Naive thymus-derived CD8-positive, alpha-beta T cell (primary cell): ENCODE measurements around the gene CASS4. TPM values are rescaled to one million over a fixed set of nuclear protein-coding genes. Genes with fewer than 3 reads are reported as not detected.
A peak's percentile ranks its signal among the peaks of the same experiment; 100 is the strongest.

Experiments used
- ATAC-seq, 2 donors: fragments of 150-1000 bp; cut with Tn5 transposase in 1 of 2; sonication (Bioruptor Pico), chemical (Tn5 transposase) in 1 of 2; 1 replicate in 1 of 2; 2 replicates in 1 of 2; pipeline ENCODE4 v1.10.0; 2021; ENCODE audit warnings: mild to moderate bottlenecking in 2 of 2, moderate library complexity in 2 of 2
- POLR2A ChIA-PET: fragments of 350-600 bp; sonication (Branson Sonifier 250); formaldehyde crosslinking; loops from one replicate; lab custom pipeline; 2021; ENCODE audit warnings: antibody characterized with exemption; lab: Charles Lee
- DNase-seq, 10 donors: peaks; one replicate each; pipeline versions ENCODE4 v3.0.0 to v3.0.0-alpha.2; 2020 to 2022
- H3K27ac Mint-ChIP-seq, 10 donors: one replicate each; pipeline ENCODE4 v1.8.0; 2020 to 2022; ENCODE audit warnings: mild to moderate bottlenecking in 10 of 10, mixed read lengths in 10 of 10, moderate library complexity in 4 of 10, inconsistent platforms in 1 of 10
- H3K27me3 Mint-ChIP-seq, 5 donors: one replicate each; pipeline ENCODE4 v1.8.0; 2021 to 2022; ENCODE audit warnings: mixed read lengths in 5 of 5
- H3K36me3 Mint-ChIP-seq, 3 donors: one replicate each; pipeline ENCODE4 v1.8.0; 2020 to 2022; ENCODE audit warnings: mixed read lengths in 3 of 3, mild to moderate bottlenecking in 2 of 3, inconsistent platforms in 1 of 3
- H3K4me1 Mint-ChIP-seq, 4 donors: one replicate each; pipeline ENCODE4 v1.8.0; 2021 to 2022; ENCODE audit warnings: mixed read lengths in 4 of 4
- H3K4me3 Mint-ChIP-seq, 10 donors: one replicate each; pipeline ENCODE4 v1.8.0; 2020 to 2022; ENCODE audit warnings: mild to moderate bottlenecking in 10 of 10, mixed read lengths in 10 of 10, moderate library complexity in 6 of 10, inconsistent platforms in 1 of 10
- H3K9me3 Mint-ChIP-seq, 9 donors: one replicate each; pipeline ENCODE4 v1.8.0; 2020 to 2022; ENCODE audit warnings: mixed read lengths in 9 of 9, mild to moderate bottlenecking in 3 of 9, inconsistent platforms in 1 of 9, moderate library complexity in 1 of 9
- polyA plus RNA-seq, 3 donors: library from polyadenylated mRNA; unstranded; fragments of 300-500 nt; fragmentation: Illumina TruSeq; gene quantifications; one replicate each; pipeline ENCODE4 v1.2.3, GENCODE V29; 2021
- total RNA-seq, 8 experiments: library from RNA in 2 of 8; stranded (reverse) in 2 of 8; gene quantifications; one replicate each; pipeline ENCODE4 v1.2.3 and lab custom pipeline; 2021 to 2026

CASS4 gene
- total and polyA plus RNA-seq, 5 experiments from 2014 or later: 5.5 to 12.9 (median 11.2) TPM

GRCh38 chr20:56424931-56425330, 12.9 kb downstream of the CASS4 start:
- peaks cover 37 to 82% (median 66%) of the 10 kb centered on the region in 4 donors for H3K4me1 Mint-ChIP-seq
- H3K27ac Mint-ChIP-seq: peak overlapping the region in 7 of 10 donors; percentile 6 to 72 (median 44)

GRCh38 chr20:56426026-56426425, 14.0 kb downstream of the CASS4 start:
- H3K4me3 Mint-ChIP-seq: no peak overlapping the region
- peaks cover 41 to 83% (median 69%) of the 10 kb centered on the region in 4 donors for H3K4me1 Mint-ChIP-seq
- peak overlapping the region in 5 of 10 donors; percentile 9 to 71 (median 37) for H3K27ac Mint-ChIP-seq
- no peaks in the 10 kb centered on the region for H3K9me3 Mint-ChIP-seq
- no peak for DNase-seq
- peaks cover 0 to 20% (median 0%) of the 10 kb centered on the region in 3 donors for H3K36me3 Mint-ChIP-seq
- no peaks in the 10 kb centered on the region for H3K27me3 Mint-ChIP-seq
- ATAC-seq: no peak
- POLR2A ChIA-PET: interaction anchor here (1.5 kb wide), 1 partner anchor 11 kb away, joined by 6 read pairs; no protein-coding TSS in a partner anchor

More at GRCh38 chr20:56424931-56425330, 12.9 kb downstream of the CASS4 start:
- peaks cover 0 to 17% (median 0%) of the 10 kb centered on the region in 3 donors for H3K36me3 Mint-ChIP-seq
- POLR2A ChIA-PET: interaction anchor here (1.5 kb wide), 1 partner anchor 10 kb away, joined by 6 read pairs; no protein-coding TSS in a partner anchor
- H3K9me3 Mint-ChIP-seq: no peaks in the 10 kb centered on the region
- no peak for DNase-seq
- no peak overlapping the region for H3K4me3 Mint-ChIP-seq
- no peaks in the 10 kb centered on the region for H3K27me3 Mint-ChIP-seq
- no peak for ATAC-seq

DNA sequence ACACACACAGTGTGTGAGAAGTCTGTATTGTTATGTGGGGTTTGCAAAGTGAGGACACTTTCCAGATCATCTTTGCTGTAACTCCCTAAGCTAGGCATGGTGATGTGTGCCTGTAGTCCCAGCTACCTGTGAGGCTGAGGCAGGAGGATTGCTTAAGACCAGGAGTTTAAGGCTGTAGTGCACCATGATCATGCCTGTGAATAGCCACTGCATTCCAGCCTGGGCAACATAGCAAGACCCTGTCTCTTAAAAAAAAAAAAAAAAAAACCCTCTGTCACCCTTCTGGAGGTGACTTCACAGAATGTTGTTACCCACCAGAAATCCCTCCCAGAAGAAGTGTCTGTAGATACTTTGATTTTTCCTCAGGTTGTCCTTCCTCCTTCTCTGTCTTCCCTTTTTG, 14.9 kb downstream of the CASS4 start:
- Mint-ChIP-seq H3K36me3 (peaks cover 0 to 20% (median 0%) of the 10 kb centered on the region in 3 donors), H3K9me3 (no peaks in the 10 kb centered on the region), H3K27ac (peak overlapping the region in 6 of 10 donors; percentile 5 to 93 (median 44)), H3K27me3 (no peaks in the 10 kb centered on the region), H3K4me1 (peaks cover 38 to 83% (median 64%) of the 10 kb centered on the region in 4 donors), H3K4me3 (no peak overlapping the region)
- POLR2A ChIA-PET: interaction anchor here (0.7 kb wide), 2 partner anchors 16 to 42 kb away, joined by 6 to 7 read pairs; no protein-coding TSS in a partner anchor
- ATAC-seq (no peak), DNase-seq (no peak)

DNA sequence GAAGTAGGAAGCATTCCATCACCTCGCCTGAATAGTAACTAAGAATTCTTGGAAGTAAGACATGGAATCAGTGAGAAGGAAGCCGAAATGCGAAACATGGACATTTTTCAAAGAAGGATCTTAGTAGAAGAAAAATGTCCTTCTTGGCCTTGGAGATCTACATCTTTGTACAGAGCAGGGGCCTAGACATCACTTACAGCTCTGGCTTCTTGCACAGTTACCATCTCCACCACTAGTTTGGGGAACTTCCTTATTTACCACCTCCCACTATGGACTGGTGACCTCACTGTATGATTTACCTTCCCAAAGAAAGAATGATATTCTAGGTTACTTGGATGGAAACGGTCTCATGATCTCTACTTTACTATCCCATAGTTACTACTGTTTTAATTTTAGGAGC, 15.7 kb downstream of the CASS4 start:
- Mint-ChIP-seq H3K27me3 (no peaks in the 10 kb centered on the region), H3K36me3 (peaks cover 0 to 23% (median 0%) of the 10 kb centered on the region in 3 donors), H3K4me3 (peak overlapping the region in 7 of 10 donors; percentile 20 to 92 (median 60)), H3K9me3 (no peaks in the 10 kb centered on the region), H3K4me1 (peaks cover 33 to 78% (median 58%) of the 10 kb centered on the region in 4 donors), H3K27ac (peak overlapping the region in 8 of 10 donors; percentile 50 to 95 (median 92))
- no peak for DNase-seq
- POLR2A ChIA-PET: interaction anchor here (1.0 to 3.2 kb wide), 4 partner anchors 9 to 16 kb away, joined by 4 to 10 read pairs (median 6); partner anchors contain the start of gene CASS4
- no peak for ATAC-seq

- ATAC-seq (no peak), DNase-seq (no peak)
- Mint-ChIP-seq H3K27me3 (no peaks in the 10 kb centered on the region), H3K9me3 (no peaks in the 10 kb centered on the region), H3K36me3 (peaks cover 0 to 28% (median 2%) of the 10 kb centered on the region in 3 donors), H3K4me1 (peaks cover 38 to 79% (median 60%) of the 10 kb centered on the region in 4 donors), H3K4me3 (peak overlapping the region; percentile 26 to 96 (median 83)), H3K27ac (peak overlapping the region; percentile 58 to 98 (median 94))
- POLR2A ChIA-PET: interaction anchor here (0.7 to 3.2 kb wide), 5 partner anchors 10 to 29 kb away, joined by 3 to 10 read pairs (median 5); partner anchors contain the start of gene CASS4
Measured at GRCh38 chr20:56428410-56428809, 16.4 kb downstream of the CASS4 start.

DNA sequence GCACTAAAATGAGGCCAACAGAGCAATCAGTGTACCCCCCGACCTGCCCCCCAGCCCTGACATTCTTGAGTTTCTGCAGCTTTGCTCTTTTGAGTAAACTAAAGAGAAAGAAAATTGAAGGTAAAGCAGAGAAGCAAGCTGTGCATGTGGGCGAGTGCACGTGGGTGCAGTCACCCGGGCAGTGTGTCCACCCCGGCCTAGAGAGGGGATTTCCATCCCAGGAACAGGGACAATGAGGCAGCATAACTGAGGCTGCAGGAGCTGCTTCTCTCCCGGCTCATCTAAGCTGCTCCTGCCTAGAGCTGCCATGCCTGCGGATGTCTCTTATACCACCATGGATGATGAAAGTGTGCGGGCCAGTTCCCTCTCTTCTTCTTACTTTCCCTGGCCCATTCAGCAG, 16.8 kb downstream of the CASS4 start:
- H3K27ac Mint-ChIP-seq: peak overlapping the region; percentile 92 to 98 (median 95)
- DNase-seq: no peak
- H3K4me1 Mint-ChIP-seq: peaks cover 41 to 81% (median 65%) of the 10 kb centered on the region in 4 donors
- no peaks in the 10 kb centered on the region for H3K27me3 Mint-ChIP-seq
- POLR2A ChIA-PET: interaction anchor here (0.7 to 3.2 kb wide), 7 partner anchors 7 to 28 kb away, joined by 3 to 10 read pairs (median 5); partner anchors contain the start of gene CASS4
- no peak for ATAC-seq
- peak overlapping the region; percentile 81 to 96 (median 87) for H3K4me3 Mint-ChIP-seq
- H3K9me3 Mint-ChIP-seq: no peaks in the 10 kb centered on the region
- H3K36me3 Mint-ChIP-seq: peaks cover 0 to 30% (median 2%) of the 10 kb centered on the region in 3 donors

- POLR2A ChIA-PET: interaction anchor here (0.8 to 4.0 kb wide), 7 partner anchors 8 to 37 kb away, joined by 3 to 19 read pairs (median 5); partner anchors contain the start of genes AURKA, CASS4 and CSTF1
- ATAC-seq: peak; percentile 45 to 60
- H3K27me3 Mint-ChIP-seq: no peaks in the 10 kb centered on the region
- no peaks in the 10 kb centered on the region for H3K9me3 Mint-ChIP-seq
- H3K27ac Mint-ChIP-seq: peak overlapping the region; percentile 92 to 98 (median 95)
- peaks cover 42 to 83% (median 65%) of the 10 kb centered on the region in 4 donors for H3K4me1 Mint-ChIP-seq
- H3K4me3 Mint-ChIP-seq: peak overlapping the region; percentile 81 to 96 (median 87)
- H3K36me3 Mint-ChIP-seq: peaks cover 0 to 33% (median 2%) of the 10 kb centered on the region in 3 donors
- DNase-seq: no peak
Measured at GRCh38 chr20:56429502-56429901, 17.4 kb downstream of the CASS4 start.

DNA sequence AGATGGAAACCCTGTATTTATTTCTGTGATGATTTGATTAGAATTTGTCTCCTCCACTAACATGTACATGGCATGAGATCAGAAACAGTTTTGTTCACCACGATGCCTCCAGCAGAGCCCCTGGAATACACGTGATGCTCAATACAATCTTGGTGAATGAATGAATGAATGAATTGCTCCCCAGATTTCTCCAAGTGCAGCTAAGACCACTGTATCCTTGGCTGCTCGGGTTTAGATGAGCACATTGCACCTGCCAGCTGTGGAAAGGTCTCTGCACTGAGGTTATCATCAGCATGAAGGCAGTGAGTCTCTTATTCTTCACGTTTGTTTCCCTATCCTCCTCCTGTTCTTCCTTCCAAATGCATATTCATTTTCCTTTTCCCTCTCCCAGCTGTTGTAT, 17.9 kb downstream of the CASS4 start:
- Mint-ChIP-seq H3K27me3 (no peaks in the 10 kb centered on the region), H3K27ac (peak overlapping the region; percentile 92 to 98 (median 95)), H3K4me1 (peaks cover 41 to 80% (median 63%) of the 10 kb centered on the region in 4 donors), H3K9me3 (no peaks in the 10 kb centered on the region), H3K36me3 (peaks cover 0 to 31% (median 2%) of the 10 kb centered on the region in 3 donors), H3K4me3 (peak overlapping the region; percentile 81 to 96 (median 87))
- DNase-seq: no peak
- ATAC-seq: peak; percentile 30 to 65
- POLR2A ChIA-PET: interaction anchor here (0.8 to 4.0 kb wide), 6 partner anchors 9 to 38 kb away, joined by 3 to 19 read pairs (median 6); partner anchors contain the start of genes AURKA, CASS4 and CSTF1

- peaks cover 0 to 33% (median 2%) of the 10 kb centered on the region in 3 donors for H3K36me3 Mint-ChIP-seq
- ATAC-seq (no peak), DNase-seq (no peak)
- peaks cover 42 to 77% (median 64%) of the 10 kb centered on the region in 4 donors for H3K4me1 Mint-ChIP-seq
- peak overlapping the region; percentile 81 to 96 (median 87) for H3K4me3 Mint-ChIP-seq
- POLR2A ChIA-PET: interaction anchor here (3.2 to 4.0 kb wide), 2 partner anchors 15 to 18 kb away, joined by 8 to 19 read pairs; partner anchors contain the start of gene CASS4
- no peaks in the 10 kb centered on the region for H3K9me3 Mint-ChIP-seq
- peak overlapping the region; percentile 92 to 98 (median 95) for H3K27ac Mint-ChIP-seq
- no peaks in the 10 kb centered on the region for H3K27me3 Mint-ChIP-seq
Measured at GRCh38 chr20:56430461-56430860, 18.4 kb downstream of the CASS4 start.

DNA sequence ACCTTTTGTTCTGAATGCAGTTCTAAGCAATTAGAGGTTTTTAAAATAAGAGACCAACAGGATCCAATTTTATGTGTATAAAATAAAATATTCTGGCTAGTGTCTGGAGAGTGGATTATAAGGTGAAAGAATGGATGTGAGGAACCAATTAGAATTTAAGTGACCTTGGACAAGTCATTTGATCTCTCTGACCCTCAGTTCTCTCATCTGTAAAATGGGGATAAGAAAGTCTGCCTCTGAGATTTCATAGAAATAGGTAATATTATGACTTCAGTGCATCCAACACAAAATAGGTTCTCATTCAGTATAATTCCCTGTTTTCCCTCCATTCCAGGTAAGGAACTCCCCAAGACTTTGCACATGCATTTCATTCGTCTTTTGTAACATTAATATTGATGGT, 18.9 kb downstream of the CASS4 start:
- H3K27ac Mint-ChIP-seq: peak overlapping the region; percentile 47 to 98 (median 94)
- H3K27me3 Mint-ChIP-seq: no peaks in the 10 kb centered on the region
- peaks cover 42 to 75% (median 64%) of the 10 kb centered on the region in 4 donors for H3K4me1 Mint-ChIP-seq
- peaks cover 0 to 33% (median 2%) of the 10 kb centered on the region in 3 donors for H3K36me3 Mint-ChIP-seq
- POLR2A ChIA-PET: interaction anchor here (3.2 to 4.0 kb wide), 2 partner anchors 16 to 18 kb away, joined by 8 to 19 read pairs; partner anchors contain the start of gene CASS4
- no peaks in the 10 kb centered on the region for H3K9me3 Mint-ChIP-seq
- DNase-seq (no peak), ATAC-seq (no peak)
- peak overlapping the region in 6 of 10 donors; percentile 59 to 94 (median 84) for H3K4me3 Mint-ChIP-seq

GRCh38 chr20:56431471-56431870, 19.4 kb downstream of the CASS4 start:
- DNase-seq (no peak), ATAC-seq (no peak)
- no peaks in the 10 kb centered on the region for H3K27me3 Mint-ChIP-seq
- peaks cover 43 to 74% (median 63%) of the 10 kb centered on the region in 4 donors for H3K4me1 Mint-ChIP-seq
- POLR2A ChIA-PET: interaction anchor here (0.7 to 4.0 kb wide), 2 partner anchors 19 to 125 kb away, joined by 4 to 19 read pairs; partner anchors contain the start of gene CASS4
- H3K36me3 Mint-ChIP-seq: peaks cover 0 to 33% (median 2%) of the 10 kb centered on the region in 3 donors
- H3K27ac Mint-ChIP-seq: peak overlapping the region in 4 of 10 donors; percentile 93 to 98 (median 96)
- no peaks in the 10 kb centered on the region for H3K9me3 Mint-ChIP-seq
- peak overlapping the region in 1 of 10 donors; percentile 84 for H3K4me3 Mint-ChIP-seq

DNA sequence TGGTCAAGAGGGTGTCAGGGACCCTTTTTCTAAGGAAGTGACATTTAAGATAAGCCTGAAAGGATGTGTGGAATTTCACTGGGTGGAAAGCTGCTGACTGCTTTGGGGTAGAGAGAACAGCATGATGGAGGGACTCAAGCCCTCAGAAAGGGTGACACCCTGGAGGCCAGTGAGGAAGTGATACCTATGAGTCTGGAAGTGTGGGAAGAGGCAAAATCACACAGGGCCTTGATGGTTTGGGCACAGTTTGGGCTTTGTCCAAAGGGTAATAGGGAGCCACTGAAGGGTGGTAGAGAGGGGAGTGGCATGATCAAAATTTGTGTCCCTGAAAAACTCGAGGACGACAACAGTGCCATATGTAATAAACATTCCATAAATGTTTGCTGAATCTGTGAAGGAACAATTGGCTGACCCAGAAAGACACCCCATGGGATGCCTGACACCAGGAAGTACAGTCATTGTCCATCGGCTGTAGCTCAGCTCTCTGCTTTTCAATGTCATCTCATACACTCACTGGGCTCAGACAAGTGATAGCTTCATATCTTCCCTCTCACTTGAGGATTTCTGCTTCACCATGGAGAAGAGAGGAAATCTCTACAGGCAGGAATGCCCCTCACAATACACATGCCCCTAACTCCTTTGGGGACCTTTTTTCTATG, 21.3 kb downstream of the CASS4 start:
- Mint-ChIP-seq H3K27ac (peak overlapping the region in 6 of 10 donors; percentile 11 to 93 (median 52)), H3K27me3 (no peaks in the 10 kb centered on the region), H3K9me3 (no peaks in the 10 kb centered on the region), H3K4me3 (peak overlapping the region in 1 of 10 donors; percentile 15), H3K36me3 (peaks cover 0 to 39% (median 2%) of the 10 kb centered on the region in 3 donors), H3K4me1 (peaks cover 45 to 73% (median 65%) of the 10 kb centered on the region in 4 donors)
- POLR2A ChIA-PET: interaction anchor here (1.5 to 4.0 kb wide), 2 partner anchors 8 to 21 kb away, joined by 5 to 19 read pairs; partner anchors contain the start of gene CASS4
- ATAC-seq: no peak
- no peak for DNase-seq
